NCI-H2171 treated with DMSO at 0.1 percent for 48 hours (cell line): Measurements from ENCODE around the gene CCDC169.
"Not testable (repeated sequence)": the region's sequence is repeated elsewhere in the genome, so short reads cannot be mapped to it uniquely, and the experiment has no call there.

ENCODE experiments used
- DNase-seq: peaks from one replicate; lab custom pipeline; 2025; lab: John Stamatoyannopoulos, UW

Gene CCDC169

GRCh38 chr13:36297366-36298338 is at the start of gene CCDC169:
Gene CCDC169 (minus strand): TSS chr13:36297814. CDS start chr13:36297719, 95 bp downstream.
- peak; percentile 32 for DNase-seq

- DNase-seq: peak; percentile 78
Observed at GRCh38 chr13:36346222-36347083, 48.8 kb upstream of the CCDC169 start, which contains the start of gene SPART. Gene SPART (minus strand): TSS chr13:36346394. CDS start chr13:36335830, 10,564 bp downstream.

GRCh38 chr13:36345438-36346221 is 48.0 kb upstream of the CCDC169 start:
- no peak for DNase-seq

GRCh38 chr13:36344886-36345437 is 47.3 kb upstream of the CCDC169 start:
- DNase-seq: no peak

- DNase-seq: no peak
Observed at GRCh38 chr13:36344173-36344572, 46.6 kb upstream of the CCDC169 start.

- no peak for DNase-seq
Observed at GRCh38 chr13:36343766-36344165, 46.2 kb upstream of the CCDC169 start.

- DNase-seq: no peak
Observed at GRCh38 chr13:36342715-36343114, 45.1 kb upstream of the CCDC169 start.

GRCh38 chr13:36341718-36342117 is 44.1 kb upstream of the CCDC169 start:
- DNase-seq: no peak

- DNase-seq: no peak
Observed at GRCh38 chr13:36339600-36340155, 42.1 kb upstream of the CCDC169 start.

- no peak for DNase-seq
Observed at GRCh38 chr13:36337938-36338641, 40.5 kb upstream of the CCDC169 start.

- DNase-seq: no peak
Observed at GRCh38 chr13:36332986-36333385, 35.4 kb upstream of the CCDC169 start.

GRCh38 chr13:36332255-36332654 is 34.6 kb upstream of the CCDC169 start:
- not testable (repeated sequence) for DNase-seq

- no peak for DNase-seq
Observed at GRCh38 chr13:36331280-36331679, 33.7 kb upstream of the CCDC169 start.

- DNase-seq: no peak
Observed at GRCh38 chr13:36329361-36329760, 31.7 kb upstream of the CCDC169 start.

GRCh38 chr13:36328821-36329220 is 31.2 kb upstream of the CCDC169 start:
- DNase-seq: no peak

GRCh38 chr13:36325912-36326311 is 28.3 kb upstream of the CCDC169 start:
- no peak for DNase-seq

- DNase-seq: not testable (repeated sequence)
Observed at GRCh38 chr13:36324881-36325280, 27.3 kb upstream of the CCDC169 start.

GRCh38 chr13:36323951-36324566 is 26.4 kb upstream of the CCDC169 start:
- no peak for DNase-seq

- no peak for DNase-seq
Observed at GRCh38 chr13:36323408-36323807, 25.8 kb upstream of the CCDC169 start.

GRCh38 chr13:36319793-36320192 is 22.2 kb upstream of the CCDC169 start:
- DNase-seq: not testable (repeated sequence)
